ENCODE results near the gene SWI5.
"Not testable (repeated sequence)": the region's sequence is repeated elsewhere in the genome, so short reads cannot be mapped to it uniquely, and the experiment has no call there.

Gene SWI5

DNA sequence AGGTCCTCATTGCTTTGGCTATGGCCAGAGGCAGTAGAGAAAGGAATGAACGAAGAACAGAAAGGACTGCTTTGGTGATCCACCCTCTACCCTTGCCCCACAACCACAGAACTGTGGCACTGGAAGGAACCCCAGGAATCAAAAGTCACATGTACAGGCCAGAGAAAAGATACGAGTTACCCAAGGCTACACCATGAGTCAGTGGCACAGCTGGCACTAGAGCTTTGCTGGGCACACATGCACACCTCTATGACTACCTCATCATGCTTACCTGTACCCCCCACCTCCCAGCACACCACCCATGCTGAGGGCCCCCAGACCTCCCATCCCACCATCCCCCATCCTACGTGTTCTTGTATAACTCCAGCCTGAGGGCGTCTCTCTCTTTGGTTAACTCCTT lies 13.4 kb upstream of the SWI5 start:
- Histone ChIP-seq H3K9ac (ENCODE audit: low read depth, low read length) (no peak overlapping the region), H3K4me3 (ENCODE audit: low read length) (no peak overlapping the region), H3K27ac (ENCODE audit: low read depth, low read length) (no peak overlapping the region), H3K36me3 (ENCODE audit: insufficient read depth, low read length) (peaks cover 67% of the 10 kb centered on the region), H3K4me1 (ENCODE audit: insufficient read depth, low read length) (no peaks in the 10 kb centered on the region), H3K9me3 (ENCODE audit: insufficient read depth, low read depth, low read length) (no peaks in the 10 kb centered on the region), H3K27me3 (ENCODE audit: insufficient read depth, low read length) (no peaks in the 10 kb centered on the region)
- WGBS = 93% methylated on average over 4 of the region's 4 CpGs

DNA sequence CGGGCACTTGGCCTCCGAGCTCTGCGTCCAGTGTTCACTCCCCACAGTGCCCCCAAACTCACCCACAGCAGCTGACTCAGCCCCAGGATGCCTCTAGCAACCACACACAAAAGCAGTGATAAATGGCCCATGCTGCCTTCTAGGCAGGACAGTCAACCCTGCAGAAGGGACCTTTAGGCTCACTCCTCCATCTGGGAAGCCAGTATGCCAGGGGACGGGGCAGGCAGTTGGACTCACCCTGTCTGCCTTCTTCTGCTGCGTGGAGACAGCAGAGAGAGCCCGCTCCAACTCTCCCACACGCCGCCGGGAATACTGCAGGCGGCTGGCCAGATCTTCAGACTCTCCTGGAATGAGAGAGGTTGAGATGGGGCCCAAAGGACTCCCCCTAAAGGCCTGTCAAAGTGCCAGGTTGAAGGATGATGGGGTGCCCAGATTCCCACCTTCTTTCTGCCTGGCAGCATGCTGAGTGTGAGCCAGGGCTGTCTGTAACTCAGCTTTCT lies 10.7 kb upstream of the SWI5 start:
- H3K9me3 ChIP-seq (ENCODE audit: insufficient read depth, low read depth, low read length) = no peaks in the 10 kb centered on the region
- no peaks in the 10 kb centered on the region for H3K4me1 ChIP-seq (ENCODE audit: insufficient read depth, low read length)
- H3K9ac ChIP-seq (ENCODE audit: low read depth, low read length) = no peak overlapping the region
- no peak overlapping the region for H3K27ac ChIP-seq (ENCODE audit: low read depth, low read length)
- H3K27me3 ChIP-seq (ENCODE audit: insufficient read depth, low read length) = no peaks in the 10 kb centered on the region
- H3K4me3 ChIP-seq (ENCODE audit: low read length) = no peak overlapping the region
- peaks cover 53% of the 10 kb centered on the region for H3K36me3 ChIP-seq (ENCODE audit: insufficient read depth, low read length)
- 97% methylated on average over 10 of the region's 10 CpGs for WGBS

DNA sequence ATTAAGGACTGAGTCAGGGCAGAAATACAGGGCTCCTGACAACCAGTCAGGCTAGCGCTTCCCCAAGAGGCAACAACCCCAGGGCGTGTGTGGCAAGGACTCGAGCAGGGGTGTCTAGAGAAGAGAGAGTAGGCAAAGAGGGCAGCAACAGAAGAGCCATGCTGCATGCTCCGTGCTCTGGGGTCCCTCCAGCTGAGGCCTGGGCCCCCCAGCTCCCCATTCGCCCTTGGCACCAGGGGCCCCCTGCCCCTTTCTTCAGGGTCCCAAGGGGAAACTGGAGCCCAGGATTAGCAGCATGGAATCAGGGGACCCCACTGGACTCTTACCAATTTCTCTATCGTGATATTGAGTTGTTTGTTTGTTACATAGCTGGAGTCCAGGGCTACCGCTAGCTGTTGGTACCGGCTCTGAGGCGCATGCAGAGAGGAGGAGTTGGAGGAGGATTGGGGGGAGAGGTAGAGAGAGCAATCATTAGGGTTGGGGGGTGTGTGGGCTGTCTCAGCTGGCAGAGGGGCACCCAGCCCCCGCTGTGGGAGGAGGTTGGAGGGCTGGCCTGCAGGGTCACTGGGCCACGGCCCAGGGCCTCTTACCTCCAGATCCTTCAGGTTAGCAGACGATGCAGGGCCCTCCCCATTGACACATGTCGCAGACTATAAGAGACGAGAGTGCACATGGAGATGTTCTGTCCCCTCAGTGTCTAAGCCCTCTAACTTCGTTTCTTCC lies 9.0 kb upstream of the SWI5 start:
- Histone ChIP-seq H3K36me3 (ENCODE audit: insufficient read depth, low read length) (peaks cover 47% of the 10 kb centered on the region), H3K4me3 (ENCODE audit: low read length) (no peak overlapping the region), H3K9me3 (ENCODE audit: insufficient read depth, low read depth, low read length) (no peaks in the 10 kb centered on the region), H3K9ac (ENCODE audit: low read depth, low read length) (no peak overlapping the region), H3K4me1 (ENCODE audit: insufficient read depth, low read length) (no peaks in the 10 kb centered on the region), H3K27ac (ENCODE audit: low read depth, low read length) (no peak overlapping the region), H3K27me3 (ENCODE audit: insufficient read depth, low read length) (no peaks in the 10 kb centered on the region)
- WGBS = 92% methylated on average over 15 of the region's 15 CpGs

DNA sequence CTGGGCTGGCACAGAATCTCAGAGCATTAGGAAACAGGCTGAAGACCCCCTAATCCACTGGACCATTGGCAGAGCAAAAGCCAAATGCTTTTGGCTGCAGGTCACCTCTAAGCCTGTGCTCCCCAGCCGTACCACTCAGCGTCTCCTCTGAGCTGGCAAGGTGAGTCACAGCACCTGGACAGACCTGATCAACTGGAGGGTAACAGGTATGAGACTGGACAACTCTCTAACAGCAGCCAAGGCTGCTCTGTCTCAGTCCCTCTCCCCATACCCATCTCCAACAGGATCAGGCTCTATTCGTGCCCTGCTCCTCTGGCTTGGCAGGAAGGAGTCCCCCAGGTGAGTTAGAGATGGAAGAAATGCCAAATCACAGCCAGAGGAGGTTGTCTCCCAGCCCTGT lies 5.0 kb upstream of the SWI5 start:
- Histone ChIP-seq H3K9me3 (ENCODE audit: insufficient read depth, low read depth, low read length) (no peaks in the 10 kb centered on the region), H3K9ac (ENCODE audit: low read depth, low read length) (no peak overlapping the region), H3K27me3 (ENCODE audit: insufficient read depth, low read length) (no peaks in the 10 kb centered on the region), H3K4me3 (ENCODE audit: low read length) (no peak overlapping the region), H3K4me1 (ENCODE audit: insufficient read depth, low read length) (no peaks in the 10 kb centered on the region), H3K27ac (ENCODE audit: low read depth, low read length) (no peak overlapping the region), H3K36me3 (ENCODE audit: insufficient read depth, low read length) (peaks cover 42% of the 10 kb centered on the region)
- 98% methylated on average over 3 of the region's 3 CpGs for WGBS

DNA sequence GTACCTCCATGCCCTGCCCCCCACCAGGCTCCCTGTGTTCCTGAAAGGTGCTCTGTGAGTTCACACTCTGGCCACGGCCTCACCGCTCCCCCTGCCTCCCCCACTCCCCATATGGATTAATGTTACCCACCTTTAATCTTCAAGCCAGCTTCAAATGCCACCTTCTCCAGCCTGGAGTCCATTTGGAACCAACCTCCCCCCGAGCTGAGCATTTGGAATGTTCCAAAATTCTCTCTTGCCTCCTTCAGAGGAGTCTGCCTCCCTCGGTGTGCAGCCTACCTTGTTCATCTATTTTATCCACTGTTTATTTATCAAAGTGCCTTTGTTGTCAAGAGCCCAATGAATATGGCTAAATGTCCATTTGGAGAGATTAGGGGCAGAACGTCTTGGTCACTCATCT lies 4.6 kb upstream of the SWI5 start:
- H3K9ac ChIP-seq (ENCODE audit: low read depth, low read length) = no peak overlapping the region
- peaks cover 41% of the 10 kb centered on the region for H3K36me3 ChIP-seq (ENCODE audit: insufficient read depth, low read length)
- WGBS = 94% methylated on average over 5 of the region's 5 CpGs

DNA sequence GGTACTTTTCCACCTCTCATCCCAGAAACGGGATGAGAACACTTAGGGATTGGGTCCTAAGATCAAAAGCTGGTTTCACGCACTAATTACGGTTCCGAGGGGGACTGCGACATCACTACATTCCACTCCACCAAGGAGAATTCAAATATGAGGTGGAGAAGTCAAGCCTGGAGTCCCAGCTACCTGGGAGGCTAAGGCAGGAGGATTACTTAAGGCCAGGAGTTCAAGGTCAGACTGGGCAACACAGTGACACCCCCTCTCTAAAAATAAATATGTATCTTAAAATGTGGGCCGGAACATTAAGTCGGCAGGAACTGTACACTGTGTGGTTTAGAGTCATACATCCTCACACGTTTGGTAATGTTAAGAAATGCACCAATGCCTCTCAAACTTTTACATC lies 1.8 kb upstream of the SWI5 start:
- no peaks in the 10 kb centered on the region for H3K4me1 ChIP-seq (ENCODE audit: insufficient read depth, low read length)
- 87% methylated on average over 8 of the region's 8 CpGs for WGBS
- peaks cover 25% of the 10 kb centered on the region for H3K36me3 ChIP-seq (ENCODE audit: insufficient read depth, low read length)
- no peak overlapping the region for H3K4me3 ChIP-seq (ENCODE audit: low read length)
- H3K27ac ChIP-seq (ENCODE audit: low read depth, low read length) = no peak overlapping the region
- no peaks in the 10 kb centered on the region for H3K27me3 ChIP-seq (ENCODE audit: insufficient read depth, low read length)
- no peak overlapping the region for H3K9ac ChIP-seq (ENCODE audit: low read depth, low read length)
- H3K9me3 ChIP-seq (ENCODE audit: insufficient read depth, low read depth, low read length) = no peaks in the 10 kb centered on the region

More for the DNA sequence above, 4.6 kb upstream of the SWI5 start:
- H3K27ac ChIP-seq (ENCODE audit: low read depth, low read length) = no peak overlapping the region
- H3K27me3 ChIP-seq (ENCODE audit: insufficient read depth, low read length) = no peaks in the 10 kb centered on the region
- H3K9me3 ChIP-seq (ENCODE audit: insufficient read depth, low read depth, low read length) = no peaks in the 10 kb centered on the region
- H3K4me3 ChIP-seq (ENCODE audit: low read length) = no peak overlapping the region
- no peaks in the 10 kb centered on the region for H3K4me1 ChIP-seq (ENCODE audit: insufficient read depth, low read length)

DNA sequence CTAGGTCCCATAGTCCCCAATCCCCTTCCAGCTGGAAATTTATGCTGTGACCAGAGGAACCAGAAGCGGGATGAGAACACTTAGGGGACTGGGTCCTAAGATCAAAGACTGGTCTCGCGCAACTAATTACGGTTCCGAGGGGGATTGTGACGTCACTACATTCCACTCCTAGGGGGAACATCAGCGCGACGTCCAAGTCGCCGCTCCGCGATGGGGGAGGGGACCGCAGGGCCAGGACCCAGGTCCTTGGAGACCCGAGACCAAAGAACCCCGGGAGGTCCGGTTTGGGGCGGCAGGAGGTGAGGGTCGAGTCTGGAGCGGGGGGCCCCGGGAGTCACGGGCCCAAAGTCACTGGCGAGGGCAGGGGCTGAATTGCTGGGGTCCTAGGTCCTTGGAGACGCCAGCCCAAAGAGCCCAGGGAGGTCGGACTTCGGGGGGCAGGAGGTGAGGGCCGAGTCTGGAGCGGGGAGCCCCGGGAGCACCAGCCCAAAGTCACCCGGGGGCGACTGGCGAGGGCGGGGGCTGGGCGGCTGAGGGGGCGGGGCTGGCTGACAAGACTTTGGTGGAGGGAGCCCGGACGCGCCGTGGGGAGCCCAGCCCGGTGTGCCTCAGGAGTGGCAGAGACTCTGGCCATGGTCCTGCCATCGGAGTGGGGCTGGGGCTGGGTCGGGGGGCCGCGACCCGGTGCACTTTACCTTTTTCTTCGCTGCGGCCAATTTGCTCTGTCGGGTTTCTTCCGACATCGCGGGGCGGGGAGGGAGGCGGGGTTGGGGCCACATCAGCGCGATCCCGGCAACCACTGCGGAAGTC lies 673 bp upstream of the SWI5 start, which contains the start of gene GOLGA2:
Gene GOLGA2, minus strand, starts transcription at position 810 of the 810 bp plus-strand sequence. Its CDS starts 31 bp downstream, at position 779.
- H3K9me3 ChIP-seq (ENCODE audit: insufficient read depth, low read depth, low read length) = no peaks in the 10 kb centered on the region
- H3K27ac ChIP-seq (ENCODE audit: low read depth, low read length) = peak within 1 kb of the TSS; percentile 91
- under 1% methylated on average over 57 of the region's 57 CpGs for WGBS
- H3K9ac ChIP-seq (ENCODE audit: low read depth, low read length) = peak within 1 kb of the TSS; percentile 81
- H3K4me1 ChIP-seq (ENCODE audit: insufficient read depth, low read length) = no peaks in the 10 kb centered on the region
- H3K27me3 ChIP-seq (ENCODE audit: insufficient read depth, low read length) = no peaks in the 10 kb centered on the region
- H3K4me3 ChIP-seq (ENCODE audit: low read length) = peak within 1 kb of the TSS; percentile 72
- H3K36me3 ChIP-seq (ENCODE audit: insufficient read depth, low read length) = peaks cover 25% of the 10 kb centered on the region

DNA sequence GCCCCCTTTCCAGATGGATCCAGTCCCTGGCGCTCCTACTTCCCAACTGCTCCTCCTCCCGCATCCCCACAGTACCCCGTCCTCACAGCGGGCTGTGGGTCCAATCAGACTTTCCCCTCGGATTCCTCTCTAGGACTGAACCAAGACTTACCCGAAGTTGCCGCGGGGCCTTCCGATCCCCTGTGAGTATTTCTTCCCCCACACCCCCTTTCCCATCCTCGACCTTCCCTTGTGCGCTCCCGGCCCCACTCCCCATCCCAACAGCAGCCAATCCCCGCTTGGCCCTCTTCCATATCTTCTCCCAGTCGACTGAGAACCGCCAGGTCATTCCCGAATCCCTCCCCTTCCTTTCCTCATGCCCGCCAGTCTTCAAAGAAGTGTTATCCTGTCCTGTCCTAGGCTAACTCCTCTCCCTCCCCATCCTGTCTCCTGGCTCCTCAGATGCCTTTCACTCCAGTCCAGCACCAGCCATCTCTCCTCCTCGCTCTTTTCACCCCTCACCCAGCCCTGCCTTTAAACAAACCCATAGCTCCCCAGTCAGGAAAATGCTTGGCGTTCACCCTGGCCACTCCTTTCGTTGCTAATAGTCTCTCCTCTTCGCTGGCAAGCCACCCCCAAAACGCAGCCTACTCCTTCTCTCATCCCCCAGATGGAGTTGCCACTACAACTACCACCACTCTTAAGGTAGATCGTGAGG lies 646 bp downstream of the SWI5 start:
- Histone ChIP-seq H3K9ac (ENCODE audit: low read depth, low read length) (peak overlapping the region; percentile 76), H3K27ac (ENCODE audit: low read depth, low read length) (peak overlapping the region; percentile 67), H3K4me3 (ENCODE audit: low read length) (peak overlapping the region; percentile 72), H3K4me1 (ENCODE audit: insufficient read depth, low read length) (no peaks in the 10 kb centered on the region), H3K9me3 (ENCODE audit: insufficient read depth, low read depth, low read length) (no peaks in the 10 kb centered on the region), H3K27me3 (ENCODE audit: insufficient read depth, low read length) (no peaks in the 10 kb centered on the region), H3K36me3 (ENCODE audit: insufficient read depth, low read length) (peaks cover 17% of the 10 kb centered on the region)
- WGBS = 11% methylated on average over 23 of the region's 23 CpGs

DNA sequence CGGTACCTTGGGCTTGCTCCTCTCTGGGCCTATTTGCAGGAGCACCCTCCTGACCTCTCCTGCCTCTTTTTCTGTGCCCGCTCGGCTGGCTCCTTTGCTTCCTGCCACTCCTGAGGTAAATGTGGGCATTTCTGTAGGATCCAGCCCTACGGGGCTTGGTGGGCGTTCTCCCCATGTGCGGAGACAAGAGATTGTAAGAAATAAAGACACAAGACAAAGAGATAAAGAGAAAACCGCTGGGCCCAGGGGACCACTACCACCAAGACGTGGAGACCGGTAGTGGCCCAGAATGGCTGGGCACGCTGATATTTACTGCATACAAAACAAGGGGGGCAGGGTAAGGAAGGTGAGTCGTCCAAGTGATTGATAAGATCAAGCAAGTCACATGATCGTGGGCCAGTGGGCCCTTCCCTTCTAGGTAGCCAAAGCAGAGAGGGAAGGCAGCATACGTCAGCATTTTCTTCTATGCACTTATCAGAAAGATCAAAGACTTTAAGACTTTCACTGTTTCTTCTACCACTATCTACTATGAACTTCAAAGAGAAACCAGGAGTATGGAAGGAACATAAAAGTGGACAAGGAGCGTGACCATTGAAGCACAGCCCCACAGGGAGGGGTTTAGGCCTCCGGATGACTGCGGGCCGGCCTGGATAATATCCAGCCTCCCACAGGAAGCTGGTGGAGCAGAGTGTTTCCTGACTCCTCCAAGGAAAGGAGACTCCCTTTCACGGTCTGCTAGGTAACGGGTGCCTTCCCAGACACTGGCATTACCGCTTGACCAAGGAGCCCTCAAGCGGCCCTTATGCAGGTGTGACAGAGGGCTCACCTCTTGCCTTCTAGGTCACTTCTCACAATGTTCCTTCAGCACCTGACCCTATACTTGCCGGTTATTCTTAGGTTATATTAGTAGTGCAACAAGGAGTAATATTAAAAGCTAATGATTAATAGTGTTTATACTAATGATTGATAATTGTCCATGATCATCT lies 3.3 kb downstream of the SWI5 start:
- 91% methylated on average over 21 of the region's 22 CpGs for WGBS
- not testable (repeated sequence) for H3K27me3 ChIP-seq (ENCODE audit: insufficient read depth, low read length); H3K36me3 ChIP-seq (ENCODE audit: insufficient read depth, low read length); H3K9ac ChIP-seq (ENCODE audit: low read depth, low read length); H3K27ac ChIP-seq (ENCODE audit: low read depth, low read length); H3K9me3 ChIP-seq (ENCODE audit: insufficient read depth, low read depth, low read length); H3K4me3 ChIP-seq (ENCODE audit: low read length); H3K4me1 ChIP-seq (ENCODE audit: insufficient read depth, low read length)

DNA sequence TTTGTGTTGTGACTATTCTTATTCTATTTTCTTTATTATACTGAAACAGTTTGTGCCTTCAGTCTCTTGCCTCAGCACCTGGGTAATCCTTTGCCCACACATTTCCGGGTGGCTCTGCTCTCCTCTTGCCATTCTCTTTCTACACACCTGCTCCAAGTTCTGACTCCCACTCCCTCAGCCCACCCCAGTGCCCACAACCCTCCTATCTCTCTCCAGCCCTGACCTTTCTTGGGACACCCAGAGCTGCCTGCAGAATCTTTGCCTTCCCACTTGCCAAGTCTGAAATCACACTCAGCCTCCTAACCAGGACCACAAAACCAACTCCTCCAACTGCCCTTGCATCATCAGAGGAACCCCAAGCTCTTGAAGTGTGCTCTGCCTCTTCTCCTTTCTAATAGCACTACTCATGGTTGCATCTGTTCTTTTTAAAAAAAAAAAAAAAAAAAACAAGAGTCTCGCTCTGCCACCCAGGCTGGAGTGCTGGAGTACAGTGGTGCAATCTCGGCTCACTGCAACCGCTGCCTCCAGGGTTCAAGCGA lies 4.1 kb downstream of the SWI5 start:
- 96% methylated on average over 5 of the region's 5 CpGs for WGBS
- no peaks in the 10 kb centered on the region for H3K4me1 ChIP-seq (ENCODE audit: insufficient read depth, low read length)
- H3K27ac ChIP-seq (ENCODE audit: low read depth, low read length) = no peak overlapping the region

More for the DNA sequence above, 4.1 kb downstream of the SWI5 start:
- H3K36me3 ChIP-seq (ENCODE audit: insufficient read depth, low read length) = no peaks in the 10 kb centered on the region
- no peaks in the 10 kb centered on the region for H3K9me3 ChIP-seq (ENCODE audit: insufficient read depth, low read depth, low read length)
- H3K4me3 ChIP-seq (ENCODE audit: low read length) = no peak overlapping the region
- H3K9ac ChIP-seq (ENCODE audit: low read depth, low read length) = no peak overlapping the region
- H3K27me3 ChIP-seq (ENCODE audit: insufficient read depth, low read length) = no peaks in the 10 kb centered on the region

Data from HUES64 (cell line).